Esophagus muscularis mucosa (tissue), 4 donors: ENCODE measurements around the gene DNAJC6. TPM values are rescaled to one million over a fixed set of nuclear protein-coding genes. Genes with fewer than 3 reads are reported as not detected.

Experiments
- DNase-seq: peaks from one replicate; pipeline ENCODE4 v3.0.0-alpha.2; 2017; ENCODE audit errors: extremely low spot score
- H3K27ac ChIP-seq, 4 donors: fragments of 200-600 bp; sonication (generic); replicated peaks in 1 of 4; 1 replicate in 3 of 4; 2 replicates in 1 of 4; pipeline ENCODE4 v1.5.1; 2016 to 2019; ENCODE audit warnings: mild to moderate bottlenecking in 1 of 4
- H3K27me3 ChIP-seq, 4 donors: fragments of 200-600 bp; sonication (generic); one replicate each; pipeline versions ENCODE4 v1.5.1 to v1.6.0; 2016 to 2019
- H3K36me3 ChIP-seq, 4 donors: fragments of 200-600 bp; sonication (generic); one replicate each; pipeline ENCODE4 v1.5.1; 2016 to 2019
- H3K4me1 ChIP-seq, 4 donors: fragments of 200-600 bp; sonication (generic); one replicate each; pipeline ENCODE4 v1.5.1; 2016 to 2019
- H3K4me3 ChIP-seq, 4 donors: fragments of 200-600 bp; sonication (generic); 1 replicate in 2 of 4; 2 replicates in 2 of 4; pipeline ENCODE4 v1.5.1; 2016 to 2019; ENCODE audit warnings: mild to moderate bottlenecking in 4 of 4, moderate library complexity in 1 of 4
- H3K9me3 ChIP-seq, 4 donors: fragments of 200-600 bp; sonication (generic); 1 replicate in 3 of 4; 2 replicates in 1 of 4; pipeline ENCODE4 v1.5.1; 2016 to 2019
- EP300 ChIP-seq: sonication (generic); formaldehyde crosslinking; IDR thresholded peaks from one replicate; pipeline ENCODE4 v1.6.1; 2017; ENCODE audit warnings: antibody characterized with exemption
- POLR2A ChIP-seq: fragments of 450-650 bp; IDR thresholded peaks from one replicate; pipeline ENCODE4 v1.6.1; 2017; ENCODE audit warnings: antibody characterized with exemption, moderate library complexity, mild to moderate bottlenecking, low read depth
- POLR2AphosphoS5 ChIP-seq, 2 donors: sonication (generic); formaldehyde crosslinking; IDR thresholded peaks; one replicate each; pipeline ENCODE4 v1.6.1; 2017; ENCODE audit warnings: antibody characterized with exemption in 2 of 2
- WGBS: methylation state at CpG from one replicate; pipeline ENCODE4 v1.1.5; 2018; 5-methylcytosine and 5-hydroxymethylcytosine counted together
- intact Hi-C: fragments of 100-400 bp; cut with DNase I; formaldehyde crosslinking; loops from one replicate; pipeline ENCODE4 v1.15.1; 2023
- total RNA-seq, 4 donors: library from RNA; depleted of rRNA; stranded (reverse); fragments of >200 nt; gene quantifications; one replicate each; pipeline versions ENCODE4 v1.1.0 to v1.2.1, GENCODE V29; 2016
- TF ChIP-seq, protein P1 (sequence below), 3 experiments: fragments of 200-600 bp in 2 of 3; fragments of 450-650 bp in 1 of 3; sonication (generic) in 2 of 3; IDR thresholded peaks; one replicate each; pipeline ENCODE4 v1.5.1; 2017 to 2019; ENCODE audit warnings: antibody characterized with exemption in 3 of 3, mild to moderate bottlenecking in 2 of 3, moderate library complexity in 1 of 3

The DNAJC6 gene
- total RNA-seq, 4 donors from 2014 or later, result 3.7 to 8.3 (median 4.4) TPM

DNA sequence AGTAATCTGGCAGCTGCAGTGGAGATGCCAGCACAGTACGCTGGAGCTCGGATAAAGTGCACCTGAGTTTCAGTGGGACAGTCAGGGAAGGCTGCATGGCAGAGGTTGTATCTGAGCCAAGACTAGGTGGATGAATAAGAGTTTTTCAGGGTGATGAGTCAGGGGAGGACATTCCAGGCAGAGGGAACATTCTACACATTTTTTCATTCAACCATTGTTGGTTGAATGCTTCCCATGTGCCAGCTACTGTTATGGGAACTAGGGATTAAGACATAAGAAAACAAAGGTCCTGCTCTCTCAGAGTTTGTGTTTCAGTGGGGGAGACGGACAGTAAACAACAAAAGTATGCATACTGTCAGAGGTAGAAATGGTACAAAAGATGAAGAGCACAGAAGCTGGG, 116.4 kb downstream of the DNAJC6 start:
- Histone ChIP-seq H3K27ac (peak overlapping the region in 3 of 4 donors; percentile 2 to 48 (median 19)), H3K4me1 (peaks cover 14 to 63% (median 54%) of the 10 kb centered on the region in 4 donors), H3K4me3 (no peak overlapping the region), H3K36me3 (peaks cover 6 to 42% (median 36%) of the 10 kb centered on the region in 4 donors), H3K9me3 (no peaks in the 10 kb centered on the region), H3K27me3 (no peaks in the 10 kb centered on the region)
- intact Hi-C loops, result loop anchor here (10.0 kb wide), 1 partner anchor 171 kb away; no protein-coding TSS in a partner anchor
- TF ChIP-seq POLR2A (no peak), EP300 (no peak), POLR2AphosphoS5 (IDR thresholded peaks at IDR 0.05) (peak in 1 of 2 donors; percentile 61)
- TF ChIP-seq, protein P1, sequence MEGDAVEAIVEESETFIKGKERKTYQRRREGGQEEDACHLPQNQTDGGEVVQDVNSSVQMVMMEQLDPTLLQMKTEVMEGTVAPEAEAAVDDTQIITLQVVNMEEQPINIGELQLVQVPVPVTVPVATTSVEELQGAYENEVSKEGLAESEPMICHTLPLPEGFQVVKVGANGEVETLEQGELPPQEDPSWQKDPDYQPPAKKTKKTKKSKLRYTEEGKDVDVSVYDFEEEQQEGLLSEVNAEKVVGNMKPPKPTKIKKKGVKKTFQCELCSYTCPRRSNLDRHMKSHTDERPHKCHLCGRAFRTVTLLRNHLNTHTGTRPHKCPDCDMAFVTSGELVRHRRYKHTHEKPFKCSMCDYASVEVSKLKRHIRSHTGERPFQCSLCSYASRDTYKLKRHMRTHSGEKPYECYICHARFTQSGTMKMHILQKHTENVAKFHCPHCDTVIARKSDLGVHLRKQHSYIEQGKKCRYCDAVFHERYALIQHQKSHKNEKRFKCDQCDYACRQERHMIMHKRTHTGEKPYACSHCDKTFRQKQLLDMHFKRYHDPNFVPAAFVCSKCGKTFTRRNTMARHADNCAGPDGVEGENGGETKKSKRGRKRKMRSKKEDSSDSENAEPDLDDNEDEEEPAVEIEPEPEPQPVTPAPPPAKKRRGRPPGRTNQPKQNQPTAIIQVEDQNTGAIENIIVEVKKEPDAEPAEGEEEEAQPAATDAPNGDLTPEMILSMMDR (IDR thresholded peaks at IDR 0.05), result no peak
- 84% methylated on average over 3 of the region's 3 CpGs for WGBS
- no peak for DNase-seq

DNA sequence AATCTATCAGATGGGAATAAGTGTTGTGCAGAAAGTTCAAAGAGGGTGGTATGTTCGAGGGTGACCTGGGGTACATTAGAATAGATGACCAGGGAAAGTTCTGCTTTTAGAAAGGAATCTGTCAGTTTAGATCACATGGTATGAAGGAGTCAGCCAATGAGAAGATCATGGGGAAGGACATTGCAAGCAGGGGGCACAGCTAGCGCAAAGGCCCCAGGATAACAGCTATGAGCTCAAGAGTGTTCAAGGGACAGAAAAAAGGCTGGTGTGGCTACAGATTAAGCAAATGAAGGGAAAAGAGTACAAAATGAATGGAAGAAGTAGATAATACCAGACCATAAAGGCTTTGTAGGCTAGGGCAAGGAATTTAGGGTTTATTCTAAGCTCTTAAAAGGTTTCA, 119.7 kb downstream of the DNAJC6 start:
- peaks cover 2 to 40% (median 30%) of the 10 kb centered on the region in 4 donors for H3K4me1 ChIP-seq
- H3K27me3 ChIP-seq, result no peaks in the 10 kb centered on the region
- peaks cover 6 to 61% (median 50%) of the 10 kb centered on the region in 4 donors for H3K36me3 ChIP-seq
- 92% methylated on average over 2 of the region's 2 CpGs for WGBS
- TF ChIP-seq POLR2A (no peak), POLR2AphosphoS5 (IDR thresholded peaks at IDR 0.05) (no peak), EP300 (no peak)
- TF ChIP-seq, protein P1 (IDR thresholded peaks at IDR 0.05), result no peak
- peak overlapping the region; percentile 1 to 49 (median 18) for H3K27ac ChIP-seq
- no peak overlapping the region for H3K4me3 ChIP-seq
- no peak for DNase-seq
- H3K9me3 ChIP-seq, result no peaks in the 10 kb centered on the region
- intact Hi-C loops, result loop anchor here (10.0 kb wide), 1 partner anchor 174 kb away; no protein-coding TSS in a partner anchor

DNA sequence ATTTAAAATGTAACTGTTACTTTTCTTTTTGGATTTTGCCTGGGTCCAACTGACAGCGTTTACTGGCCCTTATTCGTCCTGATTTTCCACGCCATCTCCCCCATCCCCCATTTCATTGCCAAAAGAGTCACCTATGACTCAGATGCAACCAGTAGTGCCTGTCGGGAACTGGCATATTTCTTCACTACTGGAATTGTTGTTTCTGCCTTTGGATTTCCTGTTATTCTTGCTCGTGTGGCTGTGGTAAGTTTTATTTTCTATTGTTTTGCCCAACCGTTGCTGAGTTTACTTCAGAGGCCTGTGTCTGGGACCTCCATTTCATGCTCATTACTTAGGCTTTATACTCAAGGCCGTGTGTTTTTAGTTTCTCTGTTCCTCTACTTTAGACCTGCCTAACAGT, 120.5 kb downstream of the DNAJC6 start:
- WGBS, result 61% methylated on average over 7 of the region's 7 CpGs

DNA sequence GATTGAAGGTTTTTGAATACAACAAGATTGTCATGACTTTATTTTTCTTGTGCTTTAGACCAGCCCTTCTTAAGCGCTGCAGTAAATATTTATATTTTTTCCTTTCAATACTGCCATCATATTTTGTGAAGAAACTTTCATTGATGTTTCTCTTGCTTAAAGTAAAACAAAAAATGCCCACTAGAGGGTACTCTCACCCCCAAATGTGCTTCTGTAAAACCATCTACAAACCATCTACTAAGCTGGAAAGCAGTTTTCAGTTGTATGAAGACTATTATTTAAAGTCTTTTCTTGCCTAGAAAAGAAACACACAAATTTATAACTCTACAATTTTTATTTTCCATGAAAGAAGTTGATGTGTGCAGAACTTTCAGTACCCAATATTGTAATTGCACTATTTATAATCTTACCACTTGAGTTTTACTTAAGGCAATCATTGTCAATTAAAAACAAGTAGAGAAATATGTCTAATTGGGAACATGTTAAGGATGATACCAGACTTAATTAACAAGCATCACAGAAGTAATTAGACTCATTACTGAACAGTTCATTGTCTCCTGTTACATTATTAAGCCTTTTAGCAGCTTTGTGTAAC, 121.9 kb downstream of the DNAJC6 start:
- no peak for DNase-seq
- Histone ChIP-seq H3K27ac (peak overlapping the region in 1 of 4 donors; percentile 5), H3K4me3 (no peak overlapping the region), H3K36me3 (peaks cover under 1 to 59% (median 46%) of the 10 kb centered on the region in 4 donors), H3K9me3 (no peaks in the 10 kb centered on the region), H3K27me3 (no peaks in the 10 kb centered on the region), H3K4me1 (peaks cover 4 to 30% (median 22%) of the 10 kb centered on the region in 4 donors)
- intact Hi-C loops, result loop anchor here (5.0 kb wide), 1 partner anchor 256 kb away; no protein-coding TSS in a partner anchor
- TF ChIP-seq EP300, result no peak
- TF ChIP-seq, protein P1 (IDR thresholded peaks at IDR 0.05), result peak; percentile 42 to 62 (median 52)
- 37% methylated on average over 1 of the region's 1 CpG for WGBS

More for the DNA sequence above, 120.5 kb downstream of the DNAJC6 start:
- no peak for DNase-seq
- Histone ChIP-seq H3K9me3 (no peaks in the 10 kb centered on the region), H3K4me3 (no peak overlapping the region), H3K27me3 (no peaks in the 10 kb centered on the region), H3K27ac (peak overlapping the region; percentile 28 to 64 (median 40)), H3K4me1 (peaks cover 0 to 34% (median 25%) of the 10 kb centered on the region in 4 donors), H3K36me3 (peaks cover 6 to 65% (median 52%) of the 10 kb centered on the region in 4 donors)
- intact Hi-C loops, result loop anchor here (5.0 to 10.0 kb wide), 2 partner anchors 175 to 257 kb away; no protein-coding TSS in a partner anchor
- peak; percentile 47 to 57 for TF ChIP-seq POLR2AphosphoS5 (IDR thresholded peaks at IDR 0.05)
- peak; percentile 18 for TF ChIP-seq EP300
- TF ChIP-seq POLR2A, result no peak
- TF ChIP-seq, protein P1 (IDR thresholded peaks at IDR 0.05), result no peak
